Motor neuron (in vitro differentiated cells): ENCODE results near the gene OPN1SW. TPM values are rescaled to one million over a fixed set of nuclear protein-coding genes. Genes with fewer than 3 reads are reported as not detected.

Source experiments
- total RNA-seq, 8 experiments: library from RNA; unstranded; fragments of 300-600 nt; gene quantifications; 2 replicates each; pipeline versions ENCODE4 v1.2.3 to v1.2.4, GENCODE V29; 2022

The OPN1SW gene
- total RNA-seq, 8 experiments from 2014 or later = 0.27 to 0.78 (median 0.43) TPM; not detected in 3

Other genes starting within 250 kb of the OPN1SW start
- 1 to 10 TPM in 5 of 8 experiments, under 1 TPM in 3; 0.50 to 3.6 (median 1.1) TPM for gene GARIN1A, start 103.5 kb downstream of the OPN1SW start, total RNA-seq
- 100 to 1,000 TPM in 4 of 8 experiments, 10 to 100 TPM in 4; 66.8 to 449 (median 126) TPM for gene CALU, start 36.4 kb downstream of the OPN1SW start, total RNA-seq
- 10 to 100 TPM in 7 of 8 experiments, 1 to 10 TPM in 1; 3.7 to 99.4 (median 23.1) TPM for gene CCDC136, start 16.2 kb upstream of the OPN1SW start, total RNA-seq
- 100 to 1,000 TPM in 1 of 8 experiments, 10 to 100 TPM in 5, 1 to 10 TPM in 2; 1.7 to 157 (median 25.9) TPM for gene FLNC, start 54.6 kb upstream of the OPN1SW start, total RNA-seq
- gene ATP6V1F, start 87.1 kb upstream of the OPN1SW start, total RNA-seq = 100 to 1,000 TPM; 145 to 455 (median 235) TPM
- 1 to 10 TPM in 2 of 8 experiments, under 1 TPM in 6; 0.22 to 1.5 (median 0.32) TPM for gene KCP, start 134.9 kb upstream of the OPN1SW start, total RNA-seq
- 1 to 10 TPM in 2 of 8 experiments, under 1 TPM in 6; 0.21 to 5.6 (median 0.65) TPM for gene IRF5, start 162.1 kb upstream of the OPN1SW start, total RNA-seq